Measurements from ENCODE around the gene DDN.

Gene DDN

GRCh38 chr12:49010092-49010668 is 11.0 kb upstream of the DDN start:
- no peak for DNase-seq

- no peak for DNase-seq
Observed at GRCh38 chr12:49008943-49009342, 9.8 kb upstream of the DDN start.

GRCh38 chr12:49000346-49000745 is 1.2 kb upstream of the DDN start:
- DNase-seq: no peak

DNA sequence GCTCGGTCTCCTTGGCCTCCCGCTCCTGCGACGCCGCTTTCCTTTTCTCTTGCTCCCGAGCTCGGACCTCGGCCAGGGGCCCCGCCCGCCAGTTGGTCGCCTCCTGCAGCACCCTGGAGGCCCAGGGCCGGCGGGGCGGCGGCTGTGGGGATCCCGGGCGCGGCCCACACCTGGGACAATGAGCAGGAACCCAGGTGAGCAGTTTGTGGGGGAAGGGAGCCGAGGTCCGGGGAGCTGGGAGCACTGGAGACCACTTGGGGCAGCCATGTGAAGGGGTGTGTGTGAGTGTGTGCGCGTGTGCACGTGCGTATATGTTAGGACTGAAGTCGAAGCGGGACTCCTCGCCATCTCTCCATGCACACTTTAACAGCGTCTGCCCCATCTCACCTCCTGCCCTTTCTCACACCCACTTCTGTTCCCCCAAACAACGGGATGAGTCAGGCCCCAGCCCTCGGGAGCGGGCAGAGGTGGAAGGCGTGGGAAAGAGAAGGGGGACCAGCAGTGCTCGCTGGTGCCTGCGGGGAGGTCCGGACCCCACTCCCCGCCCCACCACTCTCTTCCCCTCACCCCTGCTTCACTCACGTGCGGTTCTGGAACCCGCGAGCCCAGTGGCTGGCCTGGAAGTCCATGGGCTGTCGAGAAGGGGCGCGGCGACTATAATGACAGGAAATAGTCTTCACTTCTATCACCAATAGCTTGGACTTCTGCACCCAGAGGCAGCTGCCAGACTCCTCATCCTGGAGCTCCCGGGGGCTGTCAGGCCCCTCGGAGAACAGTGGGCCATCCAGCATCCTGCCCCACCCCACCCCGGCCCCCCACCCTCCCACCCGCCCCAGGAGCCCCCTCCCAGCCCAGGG is 450 bp downstream of the DDN start:
- peak; percentile 42 for DNase-seq

DNA sequence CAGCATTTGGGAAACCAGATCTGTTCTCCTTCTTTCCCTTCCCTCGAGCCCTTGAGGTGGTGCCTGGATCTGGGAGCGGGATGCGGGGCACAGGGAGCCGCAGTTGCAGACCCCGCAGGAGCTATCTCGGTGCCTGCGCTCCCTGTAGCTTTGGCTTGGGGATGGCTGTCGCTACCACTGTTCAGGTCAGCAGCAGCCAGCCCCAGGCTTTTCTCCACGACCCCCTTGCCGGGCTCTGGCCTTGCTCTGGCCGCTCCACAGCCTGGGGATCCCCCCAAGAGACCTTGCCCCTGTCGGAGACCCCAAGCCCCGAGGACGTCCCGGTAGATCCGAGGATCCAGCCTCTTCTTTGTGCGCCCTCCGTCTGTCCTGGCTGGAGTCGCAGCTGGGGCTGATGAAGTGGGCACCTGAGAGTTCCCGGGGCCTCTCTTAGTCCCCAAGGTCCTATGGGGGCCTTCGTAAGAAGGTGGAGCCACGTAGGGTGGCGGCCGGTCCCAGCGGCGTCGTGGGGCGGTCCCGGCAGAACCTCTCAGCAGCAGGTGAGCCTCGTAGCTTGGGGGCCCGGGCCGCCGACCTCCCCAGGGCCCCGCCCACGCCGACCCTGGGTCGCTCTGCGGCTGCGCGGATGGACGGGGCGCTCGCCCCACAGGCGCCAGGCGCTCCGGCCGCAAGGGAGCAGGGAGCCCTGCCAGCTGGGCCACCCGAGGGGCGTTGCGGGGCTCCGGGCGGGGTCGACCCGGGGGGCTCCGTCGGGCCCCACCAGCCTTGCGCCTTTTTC is 1.3 kb downstream of the DDN start:
- DNase-seq: peak; percentile 45

GRCh38 chr12:48996794-48997718 is 2.1 kb downstream of the DDN start:
- DNase-seq: peak; percentile 77

DNA sequence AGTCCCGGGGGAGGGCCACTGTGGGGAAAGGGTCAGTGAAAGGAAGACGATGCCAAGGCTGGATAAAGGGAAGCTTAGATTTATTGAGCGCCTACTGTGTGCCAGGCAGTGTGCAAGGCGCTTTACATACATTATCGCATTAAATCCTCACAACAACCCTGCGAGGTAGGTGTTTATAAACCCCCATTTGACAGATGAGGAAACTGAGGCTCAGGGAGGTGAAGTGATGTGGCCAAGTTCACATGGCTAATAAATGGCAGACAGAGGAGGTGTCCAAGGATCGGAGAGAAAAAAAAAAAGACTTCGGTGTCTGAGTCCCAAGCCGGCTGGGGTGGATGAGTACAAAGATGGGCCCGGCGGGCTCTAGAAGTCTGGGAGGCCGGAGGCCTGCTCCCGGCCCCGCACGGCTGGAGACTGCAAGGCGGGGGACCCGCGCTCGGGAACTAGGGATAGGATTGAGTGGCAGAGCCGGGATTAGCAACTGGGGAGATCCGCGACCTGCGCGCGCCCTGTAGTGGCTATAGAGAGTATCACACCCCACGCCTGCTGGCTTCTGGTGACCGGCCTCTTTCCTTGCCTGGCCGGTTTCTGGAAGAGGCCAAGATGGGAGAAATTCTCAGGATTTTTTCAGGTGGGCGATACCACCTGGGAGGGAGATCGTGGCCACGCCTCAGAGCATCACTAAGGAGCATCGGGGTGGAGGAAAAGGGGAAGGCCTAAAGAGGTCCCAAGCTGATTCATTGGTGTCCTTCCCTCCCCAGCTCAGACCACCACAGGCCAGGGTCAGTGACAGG is 3.9 kb downstream of the DDN start:
- DNase-seq: peak; percentile 67

DNA sequence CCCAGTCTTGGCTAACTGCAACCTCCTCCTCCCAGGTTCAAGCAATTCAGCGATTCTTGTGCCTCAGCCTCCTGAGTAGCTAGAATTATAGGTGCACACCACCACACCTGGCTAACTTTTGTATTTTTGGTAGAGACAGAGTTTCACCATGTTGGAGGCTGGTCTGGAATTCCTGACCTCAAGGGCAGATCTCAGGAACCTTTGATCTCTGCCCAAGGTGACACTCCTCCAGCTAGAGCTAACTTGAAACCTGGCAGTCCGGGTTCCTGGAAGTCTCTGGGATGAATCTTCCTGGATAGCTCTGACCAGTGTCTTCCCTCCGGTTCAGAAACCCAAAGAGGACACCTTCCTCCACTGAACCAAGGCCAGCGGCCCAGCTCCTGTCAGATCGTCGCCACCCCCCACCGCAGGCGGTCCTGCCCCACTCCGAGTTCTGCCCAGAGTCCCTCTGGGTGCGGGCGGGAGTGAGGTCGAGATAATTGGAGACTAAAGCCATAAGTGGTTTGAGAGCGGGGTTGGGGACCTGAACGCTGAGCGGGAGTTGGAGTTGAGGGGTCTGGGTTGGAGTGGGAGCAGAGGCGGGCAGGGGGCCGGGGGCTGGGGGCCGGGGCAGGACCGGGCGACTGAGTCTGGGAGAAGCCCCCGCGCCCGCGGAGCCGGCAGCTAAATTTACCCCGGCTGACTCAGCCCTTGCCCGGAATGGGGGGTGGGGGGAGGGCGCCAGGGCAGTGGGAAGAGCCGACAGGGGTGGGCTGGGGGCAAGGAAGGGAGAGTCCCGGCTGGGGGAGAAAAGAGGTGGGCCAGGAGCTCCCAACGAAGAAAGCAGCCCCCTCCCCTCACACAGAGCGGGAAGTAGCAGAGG is 4.7 kb downstream of the DDN start:
- DNase-seq: no peak

GRCh38 chr12:48993787-48994186 is 5.4 kb downstream of the DDN start:
- DNase-seq: no peak

DNA sequence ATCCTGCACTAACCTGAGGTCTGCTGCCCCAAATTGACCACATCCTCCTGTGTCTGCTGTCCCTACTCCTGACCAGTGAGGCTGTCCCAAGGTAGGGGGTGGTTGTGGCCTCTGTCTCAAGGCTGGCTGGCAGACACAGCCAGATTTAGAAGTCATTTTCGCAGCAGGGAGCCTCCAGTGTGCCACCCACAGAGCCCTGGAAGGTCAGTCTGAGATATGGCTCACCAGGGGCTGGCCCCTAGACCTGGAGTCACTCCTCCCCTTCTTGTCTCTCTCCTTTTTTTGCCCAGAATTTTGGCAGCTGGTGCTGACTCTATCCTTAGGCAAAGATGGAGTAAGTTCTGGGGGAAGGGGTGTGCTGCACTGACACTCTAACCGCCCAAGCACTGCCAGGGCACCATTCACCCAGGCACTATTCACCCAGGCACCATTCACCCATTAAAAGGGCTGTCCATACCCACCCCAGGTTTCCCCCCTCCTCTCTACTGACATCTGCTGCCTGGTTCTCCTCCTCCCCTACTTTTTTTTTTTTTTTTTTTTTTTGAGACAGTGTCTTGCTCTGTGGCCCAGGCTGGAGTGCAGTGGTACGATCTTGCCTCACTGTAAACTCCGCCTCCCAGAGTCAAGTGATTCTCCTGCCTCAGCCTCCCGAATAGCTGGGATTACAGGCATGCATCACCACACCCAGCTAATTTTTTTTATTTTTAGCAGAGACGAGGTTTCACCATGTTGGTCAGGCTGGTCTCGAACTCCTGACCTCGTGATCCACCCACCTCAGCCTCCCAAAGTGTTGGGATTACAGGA is 7.7 kb downstream of the DDN start:
- no peak for DNase-seq

- DNase-seq: no peak
Observed at GRCh38 chr12:48990552-48990951, 8.6 kb downstream of the DDN start.

GRCh38 chr12:48988030-48988649 is 11.0 kb downstream of the DDN start:
- peak; percentile 80 for DNase-seq

GRCh38 chr12:48986720-48987291 is 12.4 kb downstream of the DDN start:
- no peak for DNase-seq

GRCh38 chr12:48985901-48986300 is 13.3 kb downstream of the DDN start:
- DNase-seq: no peak

DNA sequence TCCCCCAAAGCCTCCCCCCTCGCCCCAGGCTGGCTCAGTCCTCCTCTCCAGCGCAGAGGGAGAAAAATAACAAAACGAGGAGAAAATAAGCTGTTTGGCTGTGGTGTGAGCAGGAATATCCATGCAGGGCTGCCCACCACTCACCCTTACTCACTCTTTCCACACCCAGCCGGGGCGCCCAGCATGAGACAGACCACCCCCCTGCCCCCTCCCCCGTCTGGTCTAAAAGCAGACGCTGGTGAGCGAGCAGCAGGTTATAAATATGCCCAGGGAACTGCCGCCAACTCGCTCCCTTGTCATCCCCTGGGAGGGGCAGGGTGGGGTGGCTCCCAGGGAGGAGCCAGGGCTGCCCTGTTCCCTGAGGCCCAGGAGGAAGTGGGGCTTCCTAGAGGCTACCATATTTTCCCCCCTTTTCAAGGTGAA is 13.7 kb downstream of the DDN start:
- no peak for DNase-seq

DNA sequence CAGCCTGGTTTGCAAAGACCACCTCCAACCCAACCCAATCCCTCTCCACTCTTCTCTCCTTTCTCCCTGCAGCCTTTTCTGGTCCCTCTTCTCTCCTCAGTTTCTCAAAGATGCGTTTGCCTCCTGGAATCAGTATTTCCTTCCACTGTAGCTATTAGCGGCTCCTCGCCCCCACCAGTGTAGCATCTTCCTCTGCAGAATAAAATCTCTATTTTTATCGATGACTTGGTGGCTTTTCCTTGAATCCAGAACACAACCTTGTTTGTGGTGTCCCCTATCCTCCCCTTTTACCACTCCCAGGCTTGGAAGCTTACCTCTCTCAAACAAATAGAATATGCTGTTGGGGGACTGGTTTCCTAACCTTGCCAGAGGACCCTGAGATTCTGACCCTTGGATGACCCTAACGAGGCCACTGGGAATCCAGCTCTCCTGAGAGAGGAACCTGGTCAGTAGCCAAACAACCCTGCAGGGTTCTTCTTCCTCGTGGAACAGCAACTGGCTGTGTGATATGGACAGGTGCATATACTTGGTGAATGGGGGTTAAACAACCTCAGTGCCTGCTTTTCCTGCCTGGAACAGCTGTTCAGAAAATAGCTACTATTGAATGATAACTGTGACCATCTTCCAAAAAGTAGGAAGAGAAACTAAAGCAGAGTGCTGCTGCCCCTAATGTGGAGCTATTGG is 16.6 kb downstream of the DDN start:
- DNase-seq: no peak

GRCh38 chr12:48981757-48982157 is 17.4 kb downstream of the DDN start:
- no peak for DNase-seq

Data from activated T-cell treated with anti-CD3 and anti-CD28 coated beads, Interleukin-2, amount 50 U/mL, for 1 hour (primary cell).